GM12865 (cell line): ENCODE results near the gene UBP1.
"Not testable (repeated sequence)": the region's sequence is repeated elsewhere in the genome, so short reads cannot be mapped to it uniquely, and the experiment has no call there.

Experiments
- DNase-seq: peaks from one replicate; pipeline ENCODE4 v3.0.0; 2010; ENCODE audit warnings: low read depth
- H3K4me3 ChIP-seq: 2 replicates; pipeline ENCODE4 v1.5.1; 2011; ENCODE audit warnings: mild to moderate bottlenecking, low read depth, low read length, control low read depth
- TF ChIP-seq, protein P1 (sequence below): IDR thresholded peaks from 2 replicates; pipeline ENCODE4 v1.5.1; 2011; ENCODE audit warnings: low read length, control low read depth, low read depth, inconsistent platforms; ENCODE audit not compliant: insufficient read depth; ENCODE audit errors: missing control alignments

UBP1 gene

DNA sequence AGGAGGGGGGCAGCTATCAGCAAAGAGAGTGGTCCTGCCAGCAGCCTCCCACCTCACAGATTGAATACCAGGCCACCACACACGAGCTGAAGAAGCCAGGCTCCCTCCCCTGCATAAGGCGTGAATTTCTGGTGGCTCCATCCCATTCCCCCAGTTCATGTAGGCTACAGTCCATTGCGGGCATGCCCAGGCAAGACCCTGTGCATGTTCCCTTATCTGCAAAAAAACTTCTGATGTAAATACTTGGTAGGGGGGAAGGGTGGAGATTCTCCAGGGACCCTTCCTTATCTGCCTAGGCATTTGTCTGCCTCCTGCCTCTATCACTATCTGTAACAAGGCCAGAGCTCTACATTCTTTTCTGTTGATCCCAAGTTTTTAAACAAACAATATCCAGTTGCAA lies 27.6 kb upstream of the UBP1 start:
- TF ChIP-seq, protein P1, sequence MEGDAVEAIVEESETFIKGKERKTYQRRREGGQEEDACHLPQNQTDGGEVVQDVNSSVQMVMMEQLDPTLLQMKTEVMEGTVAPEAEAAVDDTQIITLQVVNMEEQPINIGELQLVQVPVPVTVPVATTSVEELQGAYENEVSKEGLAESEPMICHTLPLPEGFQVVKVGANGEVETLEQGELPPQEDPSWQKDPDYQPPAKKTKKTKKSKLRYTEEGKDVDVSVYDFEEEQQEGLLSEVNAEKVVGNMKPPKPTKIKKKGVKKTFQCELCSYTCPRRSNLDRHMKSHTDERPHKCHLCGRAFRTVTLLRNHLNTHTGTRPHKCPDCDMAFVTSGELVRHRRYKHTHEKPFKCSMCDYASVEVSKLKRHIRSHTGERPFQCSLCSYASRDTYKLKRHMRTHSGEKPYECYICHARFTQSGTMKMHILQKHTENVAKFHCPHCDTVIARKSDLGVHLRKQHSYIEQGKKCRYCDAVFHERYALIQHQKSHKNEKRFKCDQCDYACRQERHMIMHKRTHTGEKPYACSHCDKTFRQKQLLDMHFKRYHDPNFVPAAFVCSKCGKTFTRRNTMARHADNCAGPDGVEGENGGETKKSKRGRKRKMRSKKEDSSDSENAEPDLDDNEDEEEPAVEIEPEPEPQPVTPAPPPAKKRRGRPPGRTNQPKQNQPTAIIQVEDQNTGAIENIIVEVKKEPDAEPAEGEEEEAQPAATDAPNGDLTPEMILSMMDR, result no peak
- no peak overlapping the region for H3K4me3 ChIP-seq
- no peak for DNase-seq

DNA sequence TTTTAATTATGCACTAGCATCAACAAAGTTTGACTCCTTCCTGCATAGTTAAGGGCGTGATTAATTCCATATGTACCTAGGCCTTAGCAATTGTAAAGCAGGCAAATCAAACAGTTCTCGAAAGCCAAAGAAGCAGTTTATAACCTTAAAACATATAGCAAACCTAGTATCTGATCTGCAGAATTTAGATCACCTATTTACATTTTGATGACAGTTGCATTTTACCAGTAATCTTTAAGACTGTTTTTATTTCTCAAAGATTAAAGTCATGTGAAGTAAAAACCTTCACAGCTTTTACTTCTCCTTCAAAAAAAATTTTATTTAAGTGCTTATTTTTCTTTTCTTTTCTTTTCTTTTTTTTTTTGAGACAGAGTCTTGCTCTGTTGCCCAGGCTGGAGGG lies 20.9 kb upstream of the UBP1 start:
- TF ChIP-seq, protein P1, result no peak
- H3K4me3 ChIP-seq, result no peak overlapping the region
- DNase-seq, result no peak

DNA sequence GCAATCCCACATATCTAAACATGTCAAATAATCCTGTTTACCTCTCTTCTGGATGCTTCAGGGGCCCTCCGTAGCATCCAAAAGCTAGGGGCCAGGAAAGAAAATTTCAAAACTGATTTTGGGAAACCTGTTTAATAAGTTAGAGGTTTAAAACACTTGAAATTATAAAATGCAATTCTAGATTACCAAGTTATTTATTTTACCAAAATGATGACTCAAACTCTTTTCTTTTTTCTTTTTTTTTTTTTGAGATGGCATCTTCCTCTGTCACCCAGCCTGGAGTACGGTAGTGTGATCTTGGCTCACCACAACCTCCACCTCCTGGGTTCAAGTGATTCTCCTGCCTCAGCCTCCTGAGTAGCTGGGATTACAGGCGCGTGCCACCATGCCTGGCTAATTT lies 19.4 kb upstream of the UBP1 start:
- DNase-seq, H3K4me3 ChIP-seq: not testable (repeated sequence)

DNA sequence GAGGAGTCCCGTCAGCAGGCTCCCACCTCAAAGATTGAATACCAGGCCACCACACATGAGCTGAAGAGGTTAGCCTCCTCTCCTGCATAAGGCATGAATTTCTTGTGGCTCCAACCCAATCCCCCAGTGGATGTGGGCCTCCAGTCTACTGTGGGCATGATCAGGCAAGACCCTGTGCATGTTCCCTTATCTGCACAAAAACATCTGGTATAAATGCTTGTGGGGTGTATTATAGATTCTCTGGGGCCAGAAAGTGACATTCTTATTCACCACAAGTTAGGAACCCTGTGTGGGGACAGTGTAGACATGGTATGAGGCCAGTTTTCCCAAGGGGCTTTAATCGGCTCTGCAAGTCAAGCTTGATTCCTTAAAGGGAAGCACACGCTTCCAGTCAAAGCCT lies 18.2 kb upstream of the UBP1 start:
- TF ChIP-seq, protein P1, result no peak

DNA sequence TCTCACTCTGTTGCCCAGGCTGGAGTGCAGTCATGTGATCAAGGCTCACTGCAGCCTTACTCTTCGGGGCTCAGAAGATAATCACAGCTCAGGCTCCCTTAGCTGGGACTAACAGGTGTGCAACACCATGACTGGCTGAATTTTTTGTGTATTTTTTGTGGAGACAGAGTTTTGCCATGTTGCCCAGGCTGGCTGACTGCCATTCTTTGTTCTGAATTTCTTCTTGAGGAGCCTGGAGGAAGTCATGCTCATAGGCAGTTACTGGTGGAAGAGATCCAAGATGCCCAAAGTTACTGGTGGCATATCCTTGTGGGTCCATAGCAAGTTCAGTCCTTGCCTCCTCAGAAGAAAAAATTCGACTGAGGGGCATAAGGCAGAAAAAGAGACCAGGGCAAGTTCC lies 16.6 kb upstream of the UBP1 start:
- TF ChIP-seq, protein P1, result no peak
- no peak for DNase-seq
- no peak overlapping the region for H3K4me3 ChIP-seq

More for the DNA sequence above, 18.2 kb upstream of the UBP1 start:
- no peak overlapping the region for H3K4me3 ChIP-seq
- no peak for DNase-seq

DNA sequence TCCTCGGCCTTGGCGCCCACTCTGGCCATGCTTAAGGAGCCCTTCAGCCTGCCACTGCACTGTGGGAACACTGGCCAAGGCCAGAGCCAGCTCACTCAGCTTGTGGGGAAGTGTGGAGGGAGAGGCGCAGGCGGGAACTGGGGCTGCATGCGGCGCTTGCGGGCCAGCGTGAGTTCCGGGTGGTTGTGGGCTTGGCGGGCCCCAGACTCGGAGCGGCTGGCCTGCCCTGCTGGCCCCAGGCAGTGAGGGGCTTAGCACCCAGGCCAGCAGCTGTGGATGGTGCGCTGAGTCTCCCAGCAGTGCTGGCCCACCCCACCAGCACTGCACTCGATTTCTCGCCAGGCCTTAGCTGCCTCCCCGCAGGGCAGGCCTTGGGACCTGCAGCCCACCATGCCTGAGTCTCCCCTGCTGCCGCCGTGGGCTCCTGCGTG lies 13.1 kb upstream of the UBP1 start:
- TF ChIP-seq, protein P1, result no peak
- no peak for DNase-seq
- no peak overlapping the region for H3K4me3 ChIP-seq

DNA sequence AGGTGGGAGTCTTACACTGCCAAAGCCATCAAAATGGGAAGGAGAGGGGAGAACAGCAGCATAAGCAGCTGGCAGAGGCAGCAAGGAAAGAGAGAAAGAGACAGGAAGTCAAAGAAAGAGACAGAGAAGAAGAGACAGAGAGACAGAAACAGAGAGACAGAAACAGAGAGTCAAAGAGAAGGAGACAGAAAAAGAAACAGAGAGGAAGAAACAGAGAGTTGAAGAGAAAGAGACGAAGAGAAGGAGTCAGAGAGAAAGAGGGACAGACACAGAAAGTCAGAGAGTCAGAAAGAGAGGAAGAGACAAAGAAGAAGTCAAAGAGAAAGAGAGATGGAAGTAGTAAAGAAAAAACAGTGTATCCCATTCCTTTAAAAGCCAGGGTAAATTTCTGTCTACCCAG lies 11.8 kb upstream of the UBP1 start:
- H3K4me3 ChIP-seq, DNase-seq: not testable (repeated sequence)

DNA sequence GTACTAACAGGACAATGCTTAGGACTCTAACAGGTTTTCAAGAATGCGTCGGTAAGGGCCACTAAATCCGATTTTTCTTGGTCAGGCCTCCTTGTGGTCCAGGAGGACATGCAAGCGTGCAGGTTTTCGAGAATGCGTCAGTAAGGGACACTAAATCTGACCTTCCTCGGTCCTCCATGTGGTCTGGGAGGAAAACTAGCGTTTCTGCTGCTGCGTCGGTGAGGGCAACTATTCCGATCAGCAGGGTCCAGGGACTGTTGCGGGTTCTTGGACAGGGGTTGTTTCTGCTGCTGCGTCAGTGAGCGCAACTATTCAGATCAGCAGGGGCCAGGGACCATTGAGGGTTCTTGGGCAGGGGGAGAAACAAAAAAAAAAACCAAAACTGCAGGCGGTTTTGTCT lies 7.8 kb upstream of the UBP1 start:
- TF ChIP-seq, protein P1, result no peak
- H3K4me3 ChIP-seq, result no peak overlapping the region

DNA sequence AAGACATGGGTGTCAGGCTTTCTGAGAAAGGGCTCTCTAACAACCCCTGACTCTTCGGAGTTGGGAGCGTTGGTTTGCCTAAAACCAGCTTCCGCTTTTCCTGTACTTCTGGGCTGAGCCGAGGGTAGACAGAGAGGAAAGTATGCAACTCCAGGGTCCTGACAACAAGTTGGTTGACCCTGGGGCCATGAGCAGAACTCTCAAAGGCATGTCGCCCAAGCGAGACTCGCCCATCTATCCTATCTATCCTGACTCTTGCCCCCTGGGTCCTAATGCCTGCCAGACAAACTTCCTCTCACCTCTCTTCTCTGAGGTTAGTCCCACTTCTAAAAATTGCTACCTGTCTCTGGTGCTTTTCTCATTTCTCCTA lies 7.0 kb upstream of the UBP1 start:
- not testable (repeated sequence) for H3K4me3 ChIP-seq, DNase-seq

More for the DNA sequence above, 7.8 kb upstream of the UBP1 start:
- no peak for DNase-seq
